HS-27A (cell line): Measurements from ENCODE around the gene WFS1.

Experiments used
- DNase-seq: peaks from one replicate; pipeline ENCODE4 v3.0.0-alpha.2; 2012; ENCODE audit warnings: low read depth, missing footprints

WFS1 gene

GRCh38 chr4:6259886-6260285 lies 9.8 kb upstream of the WFS1 start:
- DNase-seq, result no peak

- no peak for DNase-seq
Measured at GRCh38 chr4:6262176-6262575, 7.5 kb upstream of the WFS1 start.

- DNase-seq, result no peak
Measured at GRCh38 chr4:6262847-6263487, 6.7 kb upstream of the WFS1 start.

- DNase-seq, result no peak
Measured at GRCh38 chr4:6263526-6264224, 6.0 kb upstream of the WFS1 start.

- no peak for DNase-seq
Measured at GRCh38 chr4:6264225-6264540, 5.5 kb upstream of the WFS1 start.

GRCh38 chr4:6265546-6265945 lies 4.1 kb upstream of the WFS1 start:
- no peak for DNase-seq

- no peak for DNase-seq
Measured at GRCh38 chr4:6267573-6267972, 2.1 kb upstream of the WFS1 start.

GRCh38 chr4:6268650-6269615 lies 717 bp upstream of the WFS1 start:
- no peak for DNase-seq

GRCh38 chr4:6270636-6271121 lies 1.0 kb downstream of the WFS1 start:
- DNase-seq, result no peak

- DNase-seq, result no peak
Measured at GRCh38 chr4:6271206-6271605, 1.6 kb downstream of the WFS1 start.

GRCh38 chr4:6271701-6272465 lies 2.2 kb downstream of the WFS1 start:
- no peak for DNase-seq

GRCh38 chr4:6272863-6273660 lies 3.4 kb downstream of the WFS1 start:
- peak; percentile 38 for DNase-seq

- DNase-seq, result no peak
Measured at GRCh38 chr4:6273661-6273990, 4.0 kb downstream of the WFS1 start.

- no peak for DNase-seq
Measured at GRCh38 chr4:6275351-6275750, 5.7 kb downstream of the WFS1 start.

GRCh38 chr4:6275898-6276806 lies 6.5 kb downstream of the WFS1 start:
- no peak for DNase-seq

- DNase-seq, result no peak
Measured at GRCh38 chr4:6277139-6277802, 7.6 kb downstream of the WFS1 start.

GRCh38 chr4:6277935-6278800 lies 8.5 kb downstream of the WFS1 start:
- DNase-seq, result no peak

- no peak for DNase-seq
Measured at GRCh38 chr4:6278801-6279197, 9.1 kb downstream of the WFS1 start.
